GM13977 (cell line): ENCODE data around the gene FAM174C.

Source experiments
- DNase-seq: peaks from one replicate; pipeline ENCODE4 v3.0.0; 2012; ENCODE audit warnings: low spot score
- in situ Hi-C: fragments of 300-500 bp; cut with MboI; formaldehyde crosslinking; loops from one replicate; pipeline ENCODE4 v1.12.0; 2022; ENCODE audit warnings: low sequenced_read_pairs, low pct_unique_long_range_greater_than_20kb, mixed read lengths, inconsistent platforms; ENCODE audit not compliant: unreplicated experiment
- TF ChIP-seq, protein P1 (sequence below): IDR thresholded peaks from 2 replicates; pipeline ENCODE4 v1.5.1; 2012; ENCODE audit warnings: mild to moderate bottlenecking, control low read depth; ENCODE audit not compliant: insufficient read depth; ENCODE audit errors: extremely low read depth, missing control alignments

FAM174C gene

DNA sequence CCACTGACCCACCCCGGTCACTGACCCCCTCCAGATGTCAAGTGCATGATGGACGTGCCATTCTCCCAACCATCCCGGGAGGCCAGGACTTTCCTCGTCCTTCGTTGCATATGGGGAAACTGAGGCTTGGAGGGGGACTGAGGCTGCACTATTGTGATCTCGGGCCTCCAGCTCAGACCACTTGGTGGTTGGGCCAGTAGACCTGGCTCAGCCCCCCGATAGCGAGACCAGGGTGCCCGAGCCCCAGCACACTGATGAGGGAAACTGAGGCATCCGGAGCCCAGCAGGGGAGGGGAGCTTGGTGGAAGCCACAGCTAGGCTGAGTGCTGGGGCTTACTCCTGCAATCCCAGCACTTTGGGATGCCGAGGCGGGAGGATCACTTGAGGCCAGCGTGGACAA is 20.7 kb downstream of the FAM174C start:
- in situ Hi-C loops: loop anchor here (25.0 kb wide), 1 partner anchor 91 kb away; the partner anchor contains the start of gene NDUFS7
- TF ChIP-seq, protein P1, sequence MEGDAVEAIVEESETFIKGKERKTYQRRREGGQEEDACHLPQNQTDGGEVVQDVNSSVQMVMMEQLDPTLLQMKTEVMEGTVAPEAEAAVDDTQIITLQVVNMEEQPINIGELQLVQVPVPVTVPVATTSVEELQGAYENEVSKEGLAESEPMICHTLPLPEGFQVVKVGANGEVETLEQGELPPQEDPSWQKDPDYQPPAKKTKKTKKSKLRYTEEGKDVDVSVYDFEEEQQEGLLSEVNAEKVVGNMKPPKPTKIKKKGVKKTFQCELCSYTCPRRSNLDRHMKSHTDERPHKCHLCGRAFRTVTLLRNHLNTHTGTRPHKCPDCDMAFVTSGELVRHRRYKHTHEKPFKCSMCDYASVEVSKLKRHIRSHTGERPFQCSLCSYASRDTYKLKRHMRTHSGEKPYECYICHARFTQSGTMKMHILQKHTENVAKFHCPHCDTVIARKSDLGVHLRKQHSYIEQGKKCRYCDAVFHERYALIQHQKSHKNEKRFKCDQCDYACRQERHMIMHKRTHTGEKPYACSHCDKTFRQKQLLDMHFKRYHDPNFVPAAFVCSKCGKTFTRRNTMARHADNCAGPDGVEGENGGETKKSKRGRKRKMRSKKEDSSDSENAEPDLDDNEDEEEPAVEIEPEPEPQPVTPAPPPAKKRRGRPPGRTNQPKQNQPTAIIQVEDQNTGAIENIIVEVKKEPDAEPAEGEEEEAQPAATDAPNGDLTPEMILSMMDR: no peak
- DNase-seq: no peak

DNA sequence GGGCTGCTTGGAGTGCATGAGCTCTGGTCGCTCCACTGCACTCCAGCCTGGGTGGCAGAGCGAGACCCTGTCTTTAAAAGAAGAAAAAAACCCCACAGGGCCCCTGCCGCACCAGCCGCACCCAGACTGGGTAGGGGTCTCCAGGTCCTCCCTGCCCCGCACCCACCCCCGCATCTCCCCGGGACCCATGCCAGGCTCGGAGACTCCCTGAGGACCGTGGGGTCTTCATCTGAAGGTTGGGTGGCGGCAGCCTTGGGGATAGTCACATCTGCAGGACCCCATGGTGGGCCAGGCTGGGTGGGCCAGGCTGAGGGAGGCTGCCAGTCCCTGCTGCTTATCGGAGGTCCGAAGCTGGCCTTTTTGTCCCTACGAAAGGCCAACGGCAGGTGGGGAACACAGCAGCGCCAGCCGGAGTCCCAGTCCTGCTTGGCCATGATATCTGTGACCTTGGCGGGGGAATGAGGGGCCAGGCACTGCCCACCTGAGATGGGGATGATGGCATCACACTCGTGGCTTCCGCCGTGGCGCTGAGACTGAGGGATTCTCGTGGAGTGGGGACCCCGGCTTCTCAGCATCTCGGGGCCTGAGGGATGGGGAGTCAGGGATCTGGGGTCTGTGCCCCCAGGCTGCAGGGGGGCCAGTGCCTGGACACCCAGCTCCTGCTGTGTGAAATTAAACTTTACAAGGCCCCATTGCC is 21.4 kb downstream of the FAM174C start:
- TF ChIP-seq, protein P1: no peak
- DNase-seq: no peak
- in situ Hi-C loops: loop anchor here (25.0 kb wide), 1 partner anchor 91 kb away; the partner anchor contains the start of gene NDUFS7

DNA sequence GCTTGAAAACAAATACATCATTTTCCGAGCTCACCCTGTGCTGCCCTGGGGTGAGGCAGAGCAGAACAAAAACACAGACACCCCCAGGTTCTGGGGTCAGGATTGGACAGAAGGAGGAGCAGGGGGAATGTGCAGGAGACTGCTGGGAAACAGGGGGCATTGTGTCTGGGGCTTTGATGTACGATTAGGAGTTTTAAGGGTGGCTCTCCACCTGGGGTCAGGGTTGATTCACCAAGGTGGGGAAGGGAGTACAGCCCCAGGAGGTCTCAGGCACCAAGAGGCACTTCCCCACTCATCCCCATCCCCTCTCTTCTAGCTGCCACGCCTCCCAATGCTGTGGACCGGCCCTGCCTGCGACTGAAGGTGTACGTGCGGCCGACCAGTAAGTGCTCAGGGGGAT is 22.9 kb downstream of the FAM174C start:
- in situ Hi-C loops: loop anchor here (25.0 kb wide), 1 partner anchor 89 kb away; the partner anchor contains the start of gene NDUFS7
- TF ChIP-seq, protein P1: no peak
- DNase-seq: no peak

DNA sequence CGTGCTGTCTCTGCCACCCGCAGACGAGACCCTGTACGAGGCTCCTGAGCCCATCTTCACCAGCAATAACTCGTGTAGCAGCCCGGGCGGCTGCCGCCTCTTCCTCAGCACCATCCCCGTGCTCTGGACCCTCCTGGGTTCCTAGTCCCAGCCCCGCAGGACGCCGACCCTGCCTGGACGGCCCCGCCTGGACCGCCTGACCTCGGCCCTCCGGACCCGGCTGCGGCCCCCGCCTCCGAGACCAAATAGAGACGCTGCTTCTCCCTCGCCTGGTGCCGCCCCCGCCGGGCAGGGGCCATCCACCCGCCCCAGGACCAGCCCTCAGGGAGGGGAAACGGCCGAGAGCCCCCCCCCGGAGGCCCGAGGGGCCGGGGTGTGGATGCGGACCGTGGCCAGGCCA is 24.5 kb downstream of the FAM174C start:
- no peak for DNase-seq
- in situ Hi-C loops: loop anchor here (25.0 kb wide), 1 partner anchor 88 kb away; the partner anchor contains the start of gene NDUFS7
- TF ChIP-seq, protein P1: no peak

DNA sequence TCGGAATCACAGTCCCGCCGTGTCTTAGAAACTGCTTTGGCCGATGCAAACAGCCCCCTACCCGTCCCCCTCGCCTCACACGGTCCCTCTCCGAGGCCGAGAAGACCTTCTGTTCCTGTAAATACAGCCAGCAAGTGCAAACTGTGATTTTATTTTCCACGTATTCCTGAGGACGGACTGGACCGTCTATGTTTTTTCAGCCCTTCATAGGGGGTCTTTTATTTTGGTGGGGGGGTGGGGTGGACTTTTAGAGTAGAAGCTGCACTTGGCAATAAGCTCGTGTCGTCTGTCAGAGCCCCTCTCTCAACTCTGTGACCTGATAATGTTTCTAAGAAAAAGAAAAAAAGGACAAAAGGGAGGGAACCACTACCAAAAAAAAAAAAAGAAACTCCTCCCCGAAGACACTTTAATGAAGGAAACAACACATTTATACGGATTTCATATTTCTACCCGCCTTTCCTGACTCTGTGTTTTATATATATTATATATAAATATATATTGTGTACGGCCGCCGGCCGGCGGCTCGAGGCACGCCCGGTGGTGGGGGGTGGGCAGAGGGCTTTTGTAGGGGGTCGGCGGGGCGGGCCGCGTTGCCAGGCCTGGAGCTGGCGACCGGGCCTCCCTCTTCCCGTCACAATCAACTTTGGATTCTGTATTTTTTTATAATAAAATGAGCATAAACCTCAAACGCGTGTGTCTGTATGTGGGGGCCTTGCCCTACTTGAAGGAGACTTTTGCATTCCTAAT is 25.6 kb downstream of the FAM174C start:
- TF ChIP-seq, protein P1: no peak
- in situ Hi-C loops: no loop called here
- no peak for DNase-seq

DNA sequence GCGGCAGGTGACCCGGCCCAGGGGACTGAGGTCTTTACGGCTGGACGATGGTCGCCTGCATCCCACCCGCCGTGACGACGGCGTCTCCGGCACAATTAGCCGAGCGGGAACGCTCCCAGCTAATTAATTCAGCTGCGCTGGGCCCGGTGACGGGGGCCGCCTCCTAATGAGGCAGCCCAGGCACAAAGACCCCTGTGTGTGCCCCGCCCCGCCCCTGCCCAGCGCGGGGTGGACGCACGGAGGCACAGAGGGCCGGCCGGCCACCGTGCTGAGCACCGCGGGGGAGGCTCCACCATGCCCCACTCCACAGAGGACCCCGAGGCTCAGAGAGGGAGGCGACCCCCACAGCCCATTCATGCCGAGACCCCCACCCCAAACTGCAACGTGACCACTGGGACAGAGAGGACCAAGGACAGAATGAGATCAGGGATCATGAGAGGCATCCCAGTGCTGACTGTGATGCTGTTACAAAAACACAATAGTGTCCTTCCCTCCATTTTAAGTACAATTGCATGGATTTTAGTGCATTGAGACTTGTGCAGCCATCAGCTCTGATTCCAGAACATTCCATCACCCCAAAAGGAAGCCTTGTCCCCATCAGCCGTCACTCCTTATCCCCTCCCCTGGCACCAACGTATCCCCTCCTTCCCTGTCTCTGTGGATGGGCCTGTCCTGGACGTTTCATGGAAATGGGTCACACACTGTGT is 27.4 kb downstream of the FAM174C start:
- DNase-seq: no peak
- TF ChIP-seq, protein P1: no peak
- in situ Hi-C loops: no loop called here
